Glomerular visceral epithelial cell (primary cell): ENCODE results near the gene KLRK1.
"Not testable (repeated sequence)": the region's sequence is repeated elsewhere in the genome, so short reads cannot be mapped to it uniquely, and the experiment has no call there.

Experiments
- DNase-seq: peaks from one replicate; pipeline ENCODE4 v3.0.0-alpha.2; 2016; ENCODE audit errors: extremely low spot score

The KLRK1 gene

DNA sequence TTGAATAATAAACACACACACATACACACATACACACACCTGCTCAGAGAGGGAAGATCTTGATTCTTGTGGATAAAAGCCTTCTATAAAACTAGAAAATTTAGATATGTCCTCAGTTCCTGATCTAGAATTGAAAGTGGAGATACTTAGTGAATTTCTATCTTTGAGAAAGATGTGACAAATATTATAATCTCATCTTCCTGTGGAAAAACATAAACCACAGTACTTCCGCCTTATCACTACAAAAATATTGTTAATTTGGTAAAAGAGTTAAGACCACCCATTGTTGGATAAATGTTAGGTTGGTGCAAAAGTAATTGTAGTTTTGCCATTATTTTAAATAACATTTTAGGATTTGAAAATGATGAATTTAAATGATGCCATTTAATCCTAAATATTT lies at the start of gene KLRK1:
TSS of gene KLRK1 (minus strand) at position 138 of the 400 bp plus-strand sequence. CDS start 1,231 bp downstream, outside the sequence.
- DNase-seq, result no peak

DNA sequence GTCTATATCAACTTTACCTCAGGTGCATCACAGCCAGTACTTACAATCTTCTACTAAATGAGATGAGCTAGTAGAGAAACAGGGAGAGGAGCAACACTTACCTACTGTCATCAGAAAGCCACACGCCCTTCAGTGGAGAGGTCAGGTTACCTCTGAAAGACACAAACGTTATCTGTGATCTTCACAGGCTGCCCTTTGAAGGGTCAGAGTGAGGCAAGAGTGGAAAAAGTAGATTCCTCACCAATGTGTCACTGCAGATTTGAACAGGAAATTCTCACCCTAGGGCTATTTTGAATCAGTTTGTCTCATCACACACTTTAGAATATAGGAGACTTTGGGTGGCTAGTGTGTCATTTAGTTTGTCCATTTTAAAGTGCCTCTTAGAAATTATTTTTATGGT lies 47.8 kb upstream of the KLRK1 start:
- DNase-seq, result not testable (repeated sequence)

DNA sequence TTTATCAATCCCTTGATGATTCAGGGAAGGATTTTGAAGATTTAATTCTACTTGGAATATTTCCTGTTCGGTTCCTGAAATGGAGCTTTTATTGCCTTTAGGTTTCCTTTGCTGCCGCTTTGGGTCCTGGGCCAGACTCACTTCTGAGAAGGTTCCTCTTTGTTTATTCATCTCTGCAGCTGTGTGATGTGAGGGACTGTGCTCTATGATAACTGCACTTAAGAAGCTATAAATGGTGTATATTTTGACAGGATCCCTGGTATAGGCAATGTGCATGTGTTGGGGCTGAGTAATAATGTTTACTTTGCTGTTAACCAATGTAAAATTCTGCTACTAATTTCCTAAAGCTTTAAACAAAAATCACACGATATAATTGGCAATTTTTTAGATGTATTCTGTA lies 46.0 kb upstream of the KLRK1 start, which contains the start of gene KLRC2:
TSS of gene KLRC2 (minus strand) at position 195 of the 400 bp plus-strand sequence. CDS start at position 171, 24 bp downstream.
- peak; percentile 47 for DNase-seq

DNA sequence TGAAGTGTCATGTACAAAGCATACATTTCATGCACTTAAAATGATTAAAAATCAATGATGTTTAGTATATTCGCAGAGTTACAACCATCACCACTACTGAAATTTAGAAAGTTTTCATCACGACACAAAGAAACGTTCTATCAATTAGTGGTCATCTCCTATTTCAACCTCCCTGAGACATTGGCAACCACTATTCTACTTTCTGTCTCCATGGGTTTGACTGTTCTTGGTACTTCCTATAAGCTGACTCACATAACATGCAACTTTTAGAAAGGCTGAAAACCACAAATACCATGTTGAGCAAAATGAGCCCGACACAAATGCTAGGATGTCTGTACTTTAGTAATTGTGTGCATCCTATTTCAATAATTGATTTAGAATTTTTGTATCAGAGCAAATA lies 40.8 kb upstream of the KLRK1 start:
- not testable (repeated sequence) for DNase-seq

DNA sequence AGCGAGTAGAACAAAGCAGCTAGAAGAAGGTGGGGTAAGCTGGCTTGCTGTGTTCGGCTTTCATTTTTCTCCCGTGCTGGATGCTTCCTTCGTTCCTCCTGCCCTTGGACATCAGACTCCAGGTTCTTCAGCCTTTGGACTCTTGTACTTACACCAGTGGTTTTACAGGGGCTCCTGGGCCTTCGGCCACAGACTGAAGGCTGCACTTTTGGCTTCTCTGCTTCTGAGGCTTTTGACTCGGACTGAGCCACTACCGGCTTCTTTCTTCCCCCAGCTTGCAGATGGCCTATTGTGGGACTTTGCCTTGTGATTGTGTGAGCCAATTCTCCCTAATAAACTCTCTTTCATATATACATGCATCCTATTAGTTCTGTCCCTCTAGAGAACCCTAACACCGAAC lies 36.1 kb upstream of the KLRK1 start:
- DNase-seq, result not testable (repeated sequence)

DNA sequence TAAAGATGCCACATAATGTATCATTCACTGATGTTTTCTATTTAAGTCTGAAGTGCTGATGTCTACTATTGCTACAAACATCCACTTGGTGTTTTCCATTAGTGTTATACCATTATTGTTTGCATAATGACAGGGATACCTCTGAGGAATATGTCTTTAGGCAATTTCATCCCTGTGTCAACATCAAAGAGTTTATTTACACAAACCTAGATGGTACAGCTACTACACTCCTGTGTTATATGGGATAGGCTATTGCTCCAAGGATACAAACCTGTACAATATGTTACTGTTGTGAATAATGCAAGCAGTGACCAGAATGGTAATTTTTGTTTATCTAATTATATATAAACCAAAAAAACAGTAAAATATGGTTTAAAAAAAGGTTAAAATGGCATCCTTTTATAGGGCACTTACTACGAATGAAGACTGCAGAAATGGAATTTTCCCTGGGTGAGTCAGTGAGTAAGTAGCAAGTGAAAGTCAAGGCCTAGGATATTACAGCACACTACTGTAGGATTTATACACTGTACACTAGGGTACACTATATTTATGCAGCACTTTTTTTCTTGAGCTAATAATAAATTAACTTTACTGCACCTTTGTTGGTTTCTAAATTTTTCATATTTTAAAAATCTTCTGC lies 34.5 kb upstream of the KLRK1 start:
- not testable (repeated sequence) for DNase-seq

DNA sequence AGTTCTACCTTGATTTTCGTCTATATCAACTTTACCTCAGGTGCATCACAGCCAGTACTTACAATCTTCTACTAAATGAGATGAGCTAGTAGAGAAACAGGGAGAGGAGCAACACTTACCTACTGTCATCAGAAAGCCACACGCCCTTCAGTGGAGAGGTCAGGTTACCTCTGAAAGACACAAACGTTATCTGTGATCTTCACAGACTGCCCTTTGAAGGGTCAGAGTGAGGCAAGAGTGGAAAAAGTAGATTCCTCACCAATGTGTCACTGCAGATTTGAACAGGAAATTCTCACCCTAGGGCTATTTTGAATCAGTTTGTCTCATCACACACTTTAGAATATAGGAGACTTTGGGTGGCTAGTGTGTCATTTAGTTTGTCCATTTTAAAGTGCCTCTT lies 32.3 kb upstream of the KLRK1 start:
- DNase-seq, result not testable (repeated sequence)

DNA sequence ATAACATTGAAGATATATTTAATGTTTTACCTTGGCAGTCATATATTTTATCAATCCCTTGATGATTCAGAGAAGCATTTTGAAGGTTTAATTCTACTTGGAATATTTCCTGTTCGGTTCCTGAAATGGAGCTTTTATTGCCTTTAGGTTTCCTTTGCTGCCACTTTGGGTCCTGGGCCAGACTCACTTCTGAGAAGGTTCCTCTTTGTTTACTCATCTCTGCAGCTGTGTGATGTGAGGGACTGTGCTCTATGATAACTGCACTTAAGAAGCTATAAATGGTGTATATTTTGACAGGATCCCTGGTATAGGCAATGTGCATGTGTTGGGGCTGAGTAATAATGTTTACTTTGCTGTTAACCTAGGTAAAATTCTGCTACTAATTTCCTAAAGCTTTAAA lies 30.5 kb upstream of the KLRK1 start, which contains the start of gene KLRC3:
TSS of gene KLRC3 (minus strand) at position 262 of the 400 bp plus-strand sequence. CDS start at position 217, 45 bp downstream.
- not testable (repeated sequence) for DNase-seq

DNA sequence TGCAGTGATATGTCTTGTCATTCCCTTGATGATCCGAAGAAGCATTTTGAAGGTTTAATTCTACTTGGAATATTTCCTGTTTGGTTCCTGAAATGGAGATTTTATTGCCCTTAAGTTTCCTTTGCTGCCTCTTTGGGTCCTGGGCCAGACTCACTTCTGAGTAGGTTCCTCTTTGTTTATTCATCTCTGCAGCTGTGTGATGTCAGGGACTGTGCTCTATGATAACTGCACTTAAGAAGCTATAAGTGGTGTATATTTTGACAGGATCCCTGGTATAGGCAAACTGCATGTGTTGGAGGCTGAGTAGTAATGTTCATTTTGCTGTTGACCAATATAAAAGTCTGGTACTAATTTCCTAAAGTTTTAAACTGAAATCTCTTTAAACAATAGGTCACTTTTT lies 19.6 kb upstream of the KLRK1 start, which contains the start of gene KLRC4:
TSS of gene KLRC4 (minus strand) at position 366 of the 400 bp plus-strand sequence. CDS start at position 184, 182 bp downstream.
- DNase-seq, result no peak

DNA sequence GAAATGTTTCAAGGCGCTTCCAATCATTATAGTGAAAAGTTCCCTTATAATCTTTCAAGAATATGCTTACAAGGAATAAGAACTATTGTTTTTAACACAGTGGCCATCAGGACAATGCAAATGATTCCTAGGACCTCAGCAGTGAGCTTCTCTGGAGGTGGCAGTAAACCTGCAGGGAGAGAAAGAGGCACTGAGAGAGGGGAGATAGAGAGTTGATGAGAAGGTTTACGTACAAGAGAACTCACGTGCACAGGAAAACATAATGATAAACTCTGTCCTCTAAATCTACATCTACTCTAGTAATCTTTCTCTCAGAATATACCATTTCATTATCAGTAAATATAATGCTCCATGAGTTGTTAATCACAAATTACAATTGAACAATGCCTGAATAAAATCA lies 19.0 kb upstream of the KLRK1 start:
- no peak for DNase-seq

DNA sequence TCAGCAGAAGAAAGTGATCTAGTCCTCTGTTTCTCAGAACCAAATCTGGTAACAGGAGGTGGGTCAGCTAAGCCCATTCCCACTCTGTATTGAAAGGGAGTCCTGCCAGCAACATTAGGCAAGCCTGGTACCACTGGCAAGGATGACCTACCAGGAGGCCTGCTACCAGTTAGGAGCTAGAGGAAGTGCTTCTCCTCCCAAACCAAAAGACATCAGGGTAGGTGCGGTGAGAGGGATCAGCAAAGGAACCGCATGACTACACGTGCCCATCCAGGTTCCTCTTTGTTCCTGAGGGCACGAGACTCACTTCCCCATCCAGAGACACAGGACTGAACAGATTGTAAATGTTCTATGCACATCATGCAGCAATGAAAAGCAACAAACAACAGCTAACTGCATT lies 16.9 kb upstream of the KLRK1 start:
- DNase-seq, result no peak

DNA sequence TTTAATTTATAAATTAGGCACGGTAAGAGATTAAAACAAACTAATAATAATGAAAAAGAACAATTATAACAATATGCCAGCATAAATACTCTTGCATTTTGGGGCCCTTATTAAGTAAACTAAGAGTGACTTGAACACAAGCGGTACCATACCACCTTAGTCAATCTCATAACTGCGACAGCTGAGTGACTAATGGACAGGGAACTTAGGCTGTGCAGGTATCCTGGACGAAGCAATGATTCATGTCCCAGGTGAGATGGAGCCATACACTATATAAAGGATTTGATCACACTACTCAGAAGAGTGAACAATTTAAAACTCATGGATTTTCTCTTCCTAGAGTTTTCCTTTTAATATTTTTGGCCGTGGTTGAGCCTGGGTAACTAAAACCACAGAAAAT lies 15.5 kb upstream of the KLRK1 start:
- no peak for DNase-seq

DNA sequence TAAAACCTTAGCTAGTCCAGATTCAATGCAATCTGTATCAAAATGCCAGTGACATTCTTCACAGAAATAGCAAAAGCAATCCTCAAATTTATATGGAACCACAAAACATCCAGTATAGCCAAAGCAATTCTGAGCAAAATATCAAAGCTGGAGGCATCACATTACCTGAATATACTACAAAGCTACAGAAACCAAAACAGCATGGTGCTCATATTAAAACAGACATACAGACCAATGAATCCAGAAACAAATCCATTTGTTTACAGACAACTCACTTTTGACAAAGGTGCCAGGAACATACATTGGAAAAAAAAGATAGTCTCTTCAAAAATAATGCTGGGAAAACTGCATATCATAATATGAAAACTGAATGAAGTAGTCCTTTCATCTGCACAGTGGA lies 15.0 kb upstream of the KLRK1 start:
- no peak for DNase-seq

DNA sequence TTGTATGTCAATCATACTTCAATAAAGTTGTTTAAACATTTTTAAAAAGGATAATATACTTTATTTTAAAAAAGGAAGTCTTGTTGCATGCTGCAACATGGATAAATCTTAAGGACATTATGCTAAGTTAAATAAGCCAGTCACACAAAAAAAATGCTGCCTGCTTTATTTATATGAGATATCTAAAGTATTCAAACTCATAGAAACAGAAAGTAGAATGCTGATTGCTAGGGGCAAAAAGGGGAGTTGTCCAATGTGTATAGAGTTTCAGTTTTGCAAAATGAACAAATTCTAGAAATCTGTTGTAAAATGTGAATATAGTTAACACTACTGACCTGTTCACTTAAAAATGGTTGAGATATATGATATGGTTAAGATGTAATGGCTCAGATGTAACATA lies 11.0 kb upstream of the KLRK1 start:
- no peak for DNase-seq

DNA sequence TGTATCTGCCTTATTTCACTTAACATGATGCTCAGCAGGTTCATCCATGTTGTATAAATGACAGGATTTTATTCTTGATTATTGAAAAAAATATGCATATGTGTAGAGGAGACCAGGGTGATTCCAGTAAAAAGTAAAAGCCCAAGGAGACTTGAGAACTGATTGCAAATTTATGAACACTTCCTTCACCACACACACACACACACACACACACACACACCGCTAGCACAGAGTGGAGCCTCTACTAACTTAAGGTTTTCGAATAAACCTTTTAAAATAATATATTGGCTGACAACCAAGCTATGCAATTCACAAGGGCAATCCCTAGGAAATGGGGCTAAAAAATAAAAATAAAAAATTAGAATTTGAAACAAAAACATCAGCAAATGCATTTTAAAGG lies 8.3 kb upstream of the KLRK1 start:
- DNase-seq, result no peak

DNA sequence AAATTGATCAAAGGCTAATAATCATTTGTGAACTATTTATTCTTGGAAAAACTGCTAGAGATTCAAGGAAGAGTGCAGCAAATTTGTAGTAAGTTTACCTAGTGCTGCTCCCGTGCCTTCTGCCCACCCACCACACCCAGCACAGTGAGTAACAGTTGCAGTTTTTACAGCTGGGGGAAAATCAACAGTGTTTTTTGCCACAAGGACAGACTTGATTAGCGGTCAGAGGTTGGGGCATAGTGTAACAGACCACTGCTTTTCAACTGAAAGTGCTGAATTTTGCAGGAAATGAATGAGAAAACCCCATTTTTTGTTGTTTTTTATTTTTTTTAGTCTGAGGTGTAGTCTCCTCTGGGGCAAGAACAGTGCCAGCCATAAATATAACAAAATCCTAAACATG lies 7.5 kb upstream of the KLRK1 start:
- DNase-seq, result no peak

DNA sequence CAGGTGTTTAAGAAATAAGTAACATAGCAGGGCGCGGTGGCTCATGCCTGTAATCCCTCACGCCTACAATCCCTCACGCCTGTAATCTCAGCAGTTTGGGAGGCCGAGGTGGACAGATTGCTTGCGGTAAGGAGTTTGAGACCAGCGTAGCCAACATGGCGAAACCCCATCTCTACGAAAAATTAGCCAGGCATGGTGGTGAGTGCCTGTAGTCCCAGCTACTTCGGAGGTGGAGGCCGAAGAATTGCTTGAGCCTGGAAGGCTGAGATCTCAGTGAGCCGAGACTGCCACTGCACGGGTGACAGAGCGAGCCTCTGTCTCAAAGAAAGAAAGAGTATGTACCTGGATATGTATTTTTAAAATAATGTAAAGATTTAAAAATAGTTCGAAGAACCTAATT lies 6.3 kb upstream of the KLRK1 start:
- not testable (repeated sequence) for DNase-seq

DNA sequence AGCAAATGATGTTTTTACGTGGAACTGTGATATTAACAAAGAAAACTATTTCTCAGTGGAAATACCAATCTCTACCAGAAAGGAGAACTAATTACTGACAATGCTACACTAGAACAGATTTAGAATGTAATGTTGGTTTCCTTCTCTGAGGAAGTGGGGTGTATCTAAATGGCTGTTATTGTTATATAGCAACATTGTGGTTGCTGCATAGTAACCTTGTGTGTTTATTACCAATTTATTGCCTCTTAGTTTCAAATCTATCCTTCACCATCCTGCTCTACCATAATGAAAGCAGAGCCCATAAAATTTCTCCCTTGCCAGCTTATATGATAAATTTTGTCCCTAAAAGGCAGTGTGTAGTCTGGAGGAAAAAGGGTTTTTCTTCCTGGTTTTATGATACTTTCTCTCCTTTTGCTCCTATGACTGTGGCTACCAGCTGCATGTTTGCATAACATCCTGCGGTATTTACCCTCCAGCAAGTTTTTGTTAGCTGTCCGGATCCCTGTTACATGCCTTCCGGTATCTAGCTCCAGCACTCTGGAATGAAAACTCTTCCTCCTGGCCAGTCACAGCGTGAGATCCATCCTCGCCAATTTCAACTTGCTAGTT lies 5.7 kb upstream of the KLRK1 start:
- DNase-seq, result peak; percentile 57

DNA sequence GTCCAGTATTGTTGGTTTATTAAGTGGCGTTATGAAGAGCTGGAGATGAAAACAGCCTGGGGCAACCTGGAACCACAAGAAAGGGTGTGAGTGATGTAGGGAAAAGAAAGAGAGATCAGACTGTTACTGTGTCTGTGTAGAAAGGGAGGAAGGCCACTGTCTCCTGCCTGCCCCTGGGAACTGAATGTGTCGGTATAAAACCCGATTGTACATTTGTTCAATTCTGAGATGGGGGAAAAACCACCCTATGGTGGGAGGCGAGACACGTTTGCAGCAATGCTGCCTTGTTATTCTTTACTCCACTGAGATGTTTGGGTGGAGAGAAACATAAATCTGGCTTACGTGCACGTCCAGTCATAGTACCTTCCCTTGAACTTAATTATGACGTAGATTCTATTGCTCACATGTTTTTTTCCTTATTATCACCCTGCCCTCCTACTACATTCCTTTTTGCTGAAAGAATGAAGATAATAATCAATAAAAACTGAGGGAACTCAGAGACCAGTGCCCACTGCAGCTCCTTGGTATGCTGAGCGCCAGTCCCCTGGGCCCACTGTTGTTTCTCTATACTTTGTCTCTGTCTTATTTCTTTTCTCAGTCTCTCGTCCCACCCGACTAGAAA lies 4.8 kb upstream of the KLRK1 start:
- not testable (repeated sequence) for DNase-seq

DNA sequence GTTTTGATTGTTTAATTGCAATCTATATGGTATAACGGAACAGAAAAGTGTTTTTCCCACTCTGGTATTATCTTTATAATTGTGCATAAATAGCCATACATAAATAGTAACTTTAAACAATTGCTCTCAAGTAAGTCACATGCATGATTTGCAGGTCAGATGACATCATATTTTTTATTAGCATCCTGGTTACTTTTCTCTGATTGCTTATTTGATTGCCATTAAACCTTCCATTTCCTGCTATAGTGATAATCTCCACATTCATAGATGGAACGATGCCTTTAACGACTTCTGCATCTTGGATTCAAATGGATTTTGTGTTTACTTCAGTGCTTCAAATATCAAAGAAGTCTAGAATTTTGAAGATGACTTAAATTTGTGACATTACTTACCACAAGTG lies 3.5 kb upstream of the KLRK1 start:
- DNase-seq, result no peak

DNA sequence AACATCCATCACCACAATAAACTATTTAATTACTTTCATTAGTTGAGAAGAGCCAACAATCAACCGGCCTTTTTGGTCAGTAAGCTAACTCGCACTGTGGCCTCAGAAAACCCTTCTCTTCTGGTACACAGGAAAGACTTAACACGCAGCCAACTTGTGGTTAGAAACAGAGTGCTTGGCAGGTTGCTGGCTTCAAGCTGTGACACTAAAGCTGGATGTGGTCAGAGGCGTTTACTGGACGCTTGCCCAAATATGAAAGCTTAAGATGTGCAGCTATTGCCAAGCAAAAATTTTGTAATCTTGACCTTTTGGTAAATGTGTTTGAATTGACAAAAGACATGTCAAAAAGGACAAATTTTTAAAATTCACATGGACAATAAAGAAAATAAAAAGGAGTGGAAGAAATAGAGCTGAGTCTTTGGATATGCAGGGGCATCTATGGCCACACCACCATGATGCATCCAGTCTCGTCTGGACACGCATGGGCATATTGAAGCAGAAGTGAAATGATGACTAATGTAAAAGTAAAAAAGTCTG lies 2.6 kb upstream of the KLRK1 start:
- DNase-seq, result peak; percentile 85

DNA sequence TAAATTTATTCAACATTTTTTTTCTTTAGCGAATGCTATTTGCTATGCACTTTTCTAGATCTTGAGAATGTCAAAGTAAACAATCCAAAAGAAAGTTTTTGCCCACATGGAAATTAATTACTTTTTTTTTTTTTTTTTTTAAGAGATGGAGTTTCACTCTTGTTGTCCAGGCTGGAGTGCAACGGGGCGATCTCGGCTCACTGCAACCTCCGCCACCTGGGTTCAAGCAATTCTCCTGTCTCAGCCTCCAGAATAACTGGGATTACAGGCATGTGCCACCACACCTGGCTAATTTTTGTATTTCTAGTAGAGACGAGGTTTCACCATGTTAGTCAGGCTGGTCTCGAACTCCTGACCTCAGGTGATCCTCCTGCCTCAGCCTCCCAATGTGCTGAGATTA lies 1.1 kb upstream of the KLRK1 start:
- not testable (repeated sequence) for DNase-seq
